Left renal cortex interstitium (tissue), 4 donors: ENCODE measurements around the gene ECEL1. TPM values are rescaled to one million over a fixed set of nuclear protein-coding genes. Genes with fewer than 3 reads are reported as not detected.
"Not testable (repeated sequence)": the region's sequence is repeated elsewhere in the genome, so short reads cannot be mapped to it uniquely, and the experiment has no call there.

Source experiments
- DNase-seq, 4 donors: peaks; one replicate each; pipeline ENCODE4 v3.0.0-alpha.2; 2013; ENCODE audit warnings: low read depth in 4 of 4, low spot score in 2 of 4, missing footprints in 1 of 4
- polyA plus RNA-seq, 4 donors: library from polyadenylated mRNA; unstranded; fragments of 120-200 nt; gene quantifications; one replicate each; pipeline ENCODE4 v1.2.1, GENCODE V29; 2013; ENCODE audit not compliant: insufficient read length in 4 of 4

ECEL1 gene
- polyA plus RNA-seq, 4 donors = 12.8 to 22.9 (median 17.1) TPM

GRCh38 chr2:232444409-232445148, 43.1 kb downstream of the ECEL1 start:
- no peak for DNase-seq

- not testable (repeated sequence) for DNase-seq
These were observed 43.8 kb downstream of the ECEL1 start for GRCh38 chr2:232443669-232444408.

GRCh38 chr2:232443047-232443446, 44.6 kb downstream of the ECEL1 start:
- not testable (repeated sequence) for DNase-seq

- not testable (repeated sequence) for DNase-seq
These were observed 45.2 kb downstream of the ECEL1 start for GRCh38 chr2:232442431-232442830.

- DNase-seq = not testable (repeated sequence)
These were observed 45.7 kb downstream of the ECEL1 start for GRCh38 chr2:232441922-232442321.

GRCh38 chr2:232441147-232441651, 46.4 kb downstream of the ECEL1 start:
- DNase-seq = no peak

- not testable (repeated sequence) for DNase-seq
These were observed 47.2 kb downstream of the ECEL1 start for GRCh38 chr2:232440220-232441018.

GRCh38 chr2:232439758-232440135, 47.9 kb downstream of the ECEL1 start:
- no peak for DNase-seq

GRCh38 chr2:232438951-232439757, 48.5 kb downstream of the ECEL1 start:
- no peak for DNase-seq

- DNase-seq = no peak
These were observed 49.5 kb downstream of the ECEL1 start for GRCh38 chr2:232438091-232438490.

GRCh38 chr2:232437195-232437571, 50.5 kb downstream of the ECEL1 start:
- no peak for DNase-seq

- no peak for DNase-seq
These were observed 51.0 kb downstream of the ECEL1 start for GRCh38 chr2:232436381-232437194.

- DNase-seq = no peak
These were observed 51.8 kb downstream of the ECEL1 start for GRCh38 chr2:232435805-232436204.

GRCh38 chr2:232435375-232435648, 52.3 kb downstream of the ECEL1 start:
- no peak for DNase-seq

GRCh38 chr2:232434563-232435374, 52.9 kb downstream of the ECEL1 start:
- no peak for DNase-seq

GRCh38 chr2:232434091-232434490, 53.5 kb downstream of the ECEL1 start:
- no peak for DNase-seq

- DNase-seq = not testable (repeated sequence)
These were observed 54.0 kb downstream of the ECEL1 start for GRCh38 chr2:232433622-232434021.

GRCh38 chr2:232432598-232433184, 54.9 kb downstream of the ECEL1 start:
- DNase-seq = no peak
